K562 (cell line): ENCODE measurements around the gene DPH2. TPM values are rescaled to one million over a fixed set of nuclear protein-coding genes. Genes with fewer than 3 reads are reported as not detected.
A peak's percentile ranks its signal among the peaks of the same experiment; 100 is the strongest.

Experiments
- AFF1 ChIP-seq, 2 experiments: fragments of 450-650 bp; IDR thresholded peaks; 2 replicates each; pipeline ENCODE4 v1.6.1; 2018; ENCODE audit warnings: mild to moderate bottlenecking in 2 of 2, low read depth in 1 of 2; ENCODE audit not compliant: partially characterized antibody in 2 of 2
- CBX3 ChIP-seq, 2 experiments: IDR thresholded peaks; 1 replicate in 1 of 2; 2 replicates in 1 of 2; pipeline ENCODE4 v1.6.1; 2012; ENCODE audit warnings: inconsistent platforms in 2 of 2, low read length in 2 of 2, borderline replicate concordance in 1 of 2, control low read depth in 1 of 2
- EHMT2 ChIP-seq: fragments of 450-650 bp; IDR thresholded peaks from 2 replicates; pipeline ENCODE4 v1.6.1; 2018; ENCODE audit warnings: antibody characterized with exemption
- HDAC2 ChIP-seq: fragments of 450-650 bp; IDR thresholded peaks from 2 replicates; pipeline ENCODE4 v1.6.1; 2016; ENCODE audit warnings: mild to moderate bottlenecking
- LCOR ChIP-seq: sonication (generic); formaldehyde crosslinking; IDR thresholded peaks from 2 replicates; pipeline ENCODE4 v1.8.0; 2022; ENCODE audit warnings: mild to moderate bottlenecking, missing genetic modification reagents
- MAX ChIP-seq: sonication (generic); formaldehyde crosslinking; IDR thresholded peaks from 2 replicates; pipeline ENCODE4 v1.9.0; 2022; ENCODE audit warnings: mild to moderate bottlenecking, missing genetic modification reagents
- MECOM ChIP-seq: fragments of 250-450 bp; sonication (Bioruptor Pico); IDR thresholded peaks from 2 replicates; pipeline ENCODE4 v1.8.0; 2022; ENCODE audit warnings: inconsistent platforms
- SRF ChIP-seq, 2 experiments: fragments of 250-450, 450-650 bp in 1 of 2; sonication (Bioruptor Pico) in 1 of 2; sonication (generic) in 1 of 2; formaldehyde crosslinking; IDR thresholded peaks; 2 replicates each; pipeline versions ENCODE4 v1.5.0 to v1.5.1; 2020 to 2022; ENCODE audit warnings: mild to moderate bottlenecking in 1 of 2, missing genetic modification reagents in 1 of 2
- ZNF143 ChIP-seq: sonication (generic); formaldehyde crosslinking; IDR thresholded peaks from 2 replicates; pipeline ENCODE4 v1.9.0; 2022; ENCODE audit warnings: mild to moderate bottlenecking, missing genetic modification reagents
- ZNF395 ChIP-seq: fragments of 200-800 bp; sonication (Bioruptor generic); IDR thresholded peaks from 2 replicates; pipeline ENCODE4 v1.6.1; 2017; ENCODE audit warnings: missing genetic modification characterization, missing compliant biosample characterization
- ZNF644 ChIP-seq: fragments of 200-800 bp; sonication (Bioruptor generic); IDR thresholded peaks from 2 replicates; pipeline ENCODE4 v1.6.1; 2016; ENCODE audit warnings: low read depth, missing genetic modification characterization, missing compliant biosample characterization
- polyA plus RNA-seq, 8 experiments: library from polyadenylated mRNA; depleted of rRNA in 4 of 8; stranded (reverse) in 5 of 8; unstranded in 3 of 8; fragments of >200 nt; fragmentation: Nextera tagmentation in 2 of 8; fragmentation: Illumina TruSeq in 1 of 8; extraction: Ambion mirVana in 2 of 8; extraction: Trizol in 1 of 8; gene quantifications; 2 replicates each; pipeline versions ENCODE4 v1.2.1 to v1.2.3, GENCODE V29; 2011 to 2014; ENCODE audit warnings: inconsistent platforms in 1 of 8, missing spikeins in 1 of 8
- total RNA-seq, 7 experiments: library from RNA; depleted of rRNA in 6 of 7; stranded (reverse); fragments of >200 nt in 6 of 7; fragmentation: Illumina TruSeq in 2 of 7; extraction: Trizol in 2 of 7; gene quantifications; 2 replicates each; pipeline versions ENCODE4 v1.2.1 to v1.2.3, GENCODE V29; 2011 to 2021; ENCODE audit warnings: low replicate concordance in 1 of 7
- TF ChIP-seq, protein P1 (sequence below): sonication (generic); formaldehyde crosslinking; IDR thresholded peaks from 2 replicates; pipeline ENCODE4 v1.8.1; 2023; ENCODE audit warnings: mild to moderate bottlenecking, missing genetic modification reagents
- TF ChIP-seq, protein P2 (sequence below): sonication (generic); formaldehyde crosslinking; IDR thresholded peaks from 2 replicates; pipeline ENCODE4 v1.8.0; 2022; ENCODE audit warnings: mild to moderate bottlenecking, missing genetic modification reagents
- TF ChIP-seq, protein P3 (sequence below): conservative IDR thresholded peaks from 2 replicates; pipeline ENCODE4 v1.6.1; 2011; ENCODE audit warnings: low read depth, mild to moderate bottlenecking, low read length; ENCODE audit not compliant: control insufficient read depth
- TF ChIP-seq, protein P4 (sequence below): fragments of 450-650 bp; formaldehyde crosslinking; IDR thresholded peaks from 2 replicates; pipeline ENCODE4 v1.4.0; 2022; ENCODE audit warnings: missing genetic modification characterization

Gene DPH2
- total and polyA plus RNA-seq, 9 of the 15 experiments (the other 6 are each of a cell fraction or from before 2014, with no cell fraction given), result 17.9 to 94.1 (median 68.1) TPM

DNA sequence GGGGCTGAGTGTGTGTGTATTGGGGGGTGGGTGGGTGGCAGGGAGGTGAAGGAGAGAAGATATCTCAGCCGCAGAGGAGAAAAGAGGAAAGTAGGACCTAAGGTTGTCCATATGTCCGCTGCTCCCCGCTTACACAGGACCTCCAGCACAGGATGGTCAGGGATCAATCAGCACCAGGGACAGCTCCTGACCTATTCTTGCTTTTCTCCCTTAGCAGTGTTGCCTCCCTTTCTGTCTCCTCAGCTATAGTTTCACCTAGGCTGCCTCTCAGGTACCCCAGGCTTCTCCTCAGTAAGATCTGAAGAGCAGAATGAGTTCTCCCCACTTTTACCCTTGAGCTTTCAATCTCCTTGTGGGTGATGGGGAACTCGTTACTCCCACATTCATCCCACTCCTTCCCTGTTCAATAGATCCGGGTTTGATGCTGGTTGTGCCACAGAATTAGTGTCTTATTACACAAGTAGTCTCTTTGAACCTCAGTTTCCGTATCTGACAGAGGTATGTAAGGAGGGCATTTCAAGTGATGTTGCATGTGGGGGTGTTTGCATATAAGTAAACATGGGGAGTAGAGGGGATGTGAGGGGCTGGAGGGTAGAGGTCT, 1.4 kb upstream of the DPH2 start (continued):
- TF ChIP-seq EHMT2 (peak; percentile 99), ZNF395 (CRISPR knock-in tag) (0 out of 2 replicates have a peak, but pooled peaks have one; percentile 61), MAX (CRISPR knock-in tag) (0 out of 2 replicates have a peak, but pooled peaks have one; percentile 26), SRF (CRISPR knock-in tag; IDR thresholded peaks at IDR 0.05) (peak in 1 of 2 experiments; percentile 53; a peak in 1 of 4 replicates), AFF1 (IDR thresholded peaks at IDR 0.05; ENCODE audit: low read depth in 1 of 2, partially characterized antibody in 2 of 2) (peak in 1 of 2 experiments; percentile 95), HDAC2 (peak; percentile 62; the same call in 1 of the 2 replicates), LCOR (CRISPR knock-in tag) (no peak), ZNF143 (CRISPR knock-in tag) (peak; percentile 46; the same call in 1 of the 2 replicates), MECOM (CRISPR knock-in tag) (no peak), CBX3 (IDR thresholded peaks at IDR 0.05; ENCODE audit: borderline replicate concordance in 1 of 2, low read length in 2 of 2) (peak; percentile 85 to 91; a peak in 2 of 3 replicates), ZNF644 (0 out of 2 replicates have a peak, but pooled peaks have one; percentile 53)
- TF ChIP-seq, protein P1, sequence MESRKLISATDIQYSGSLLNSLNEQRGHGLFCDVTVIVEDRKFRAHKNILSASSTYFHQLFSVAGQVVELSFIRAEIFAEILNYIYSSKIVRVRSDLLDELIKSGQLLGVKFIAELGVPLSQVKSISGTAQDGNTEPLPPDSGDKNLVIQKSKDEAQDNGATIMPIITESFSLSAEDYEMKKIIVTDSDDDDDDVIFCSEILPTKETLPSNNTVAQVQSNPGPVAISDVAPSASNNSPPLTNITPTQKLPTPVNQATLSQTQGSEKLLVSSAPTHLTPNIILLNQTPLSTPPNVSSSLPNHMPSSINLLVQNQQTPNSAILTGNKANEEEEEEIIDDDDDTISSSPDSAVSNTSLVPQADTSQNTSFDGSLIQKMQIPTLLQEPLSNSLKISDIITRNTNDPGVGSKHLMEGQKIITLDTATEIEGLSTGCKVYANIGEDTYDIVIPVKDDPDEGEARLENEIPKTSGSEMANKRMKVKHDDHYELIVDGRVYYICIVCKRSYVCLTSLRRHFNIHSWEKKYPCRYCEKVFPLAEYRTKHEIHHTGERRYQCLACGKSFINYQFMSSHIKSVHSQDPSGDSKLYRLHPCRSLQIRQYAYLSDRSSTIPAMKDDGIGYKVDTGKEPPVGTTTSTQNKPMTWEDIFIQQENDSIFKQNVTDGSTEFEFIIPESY (CRISPR knock-in tag), result peak; percentile 84
- TF ChIP-seq, protein P2, sequence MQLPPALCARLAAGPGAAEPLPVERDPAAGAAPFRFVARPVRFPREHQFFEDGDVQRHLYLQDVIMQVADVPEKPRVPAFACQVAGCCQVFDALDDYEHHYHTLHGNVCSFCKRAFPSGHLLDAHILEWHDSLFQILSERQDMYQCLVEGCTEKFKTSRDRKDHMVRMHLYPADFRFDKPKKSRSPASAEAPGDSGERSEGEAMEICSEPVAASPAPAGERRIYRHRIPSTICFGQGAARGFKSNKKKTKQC (CRISPR knock-in tag), result peak; percentile 81
- TF ChIP-seq, protein P3, sequence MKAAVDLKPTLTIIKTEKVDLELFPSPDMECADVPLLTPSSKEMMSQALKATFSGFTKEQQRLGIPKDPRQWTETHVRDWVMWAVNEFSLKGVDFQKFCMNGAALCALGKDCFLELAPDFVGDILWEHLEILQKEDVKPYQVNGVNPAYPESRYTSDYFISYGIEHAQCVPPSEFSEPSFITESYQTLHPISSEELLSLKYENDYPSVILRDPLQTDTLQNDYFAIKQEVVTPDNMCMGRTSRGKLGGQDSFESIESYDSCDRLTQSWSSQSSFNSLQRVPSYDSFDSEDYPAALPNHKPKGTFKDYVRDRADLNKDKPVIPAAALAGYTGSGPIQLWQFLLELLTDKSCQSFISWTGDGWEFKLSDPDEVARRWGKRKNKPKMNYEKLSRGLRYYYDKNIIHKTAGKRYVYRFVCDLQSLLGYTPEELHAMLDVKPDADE, result no peak
- TF ChIP-seq, protein P4, sequence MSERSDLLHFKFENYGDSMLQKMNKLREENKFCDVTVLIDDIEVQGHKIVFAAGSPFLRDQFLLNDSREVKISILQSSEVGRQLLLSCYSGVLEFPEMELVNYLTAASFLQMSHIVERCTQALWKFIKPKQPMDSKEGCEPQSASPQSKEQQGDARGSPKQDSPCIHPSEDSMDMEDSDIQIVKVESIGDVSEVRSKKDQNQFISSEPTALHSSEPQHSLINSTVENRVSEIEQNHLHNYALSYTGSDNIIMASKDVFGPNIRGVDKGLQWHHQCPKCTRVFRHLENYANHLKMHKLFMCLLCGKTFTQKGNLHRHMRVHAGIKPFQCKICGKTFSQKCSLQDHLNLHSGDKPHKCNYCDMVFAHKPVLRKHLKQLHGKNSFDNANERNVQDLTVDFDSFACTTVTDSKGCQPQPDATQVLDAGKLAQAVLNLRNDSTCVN, result no peak
